Keratinocyte (primary cell): Measurements from ENCODE around the gene HDAC8.

Experiments
- EZH2 ChIP-seq: IDR thresholded peaks from one replicate; pipeline ENCODE4 v1.6.1; 2012; ENCODE audit warnings: inconsistent platforms, mild to moderate bottlenecking, low read length, moderate library complexity
- TF ChIP-seq, protein P1 (sequence below), 3 experiments: IDR thresholded peaks in 1 of 3; conservative IDR thresholded peaks in 1 of 3; optimal IDR thresholded peaks in 1 of 3; 2 replicates in 2 of 3; 3 replicates in 1 of 3; pipeline versions ENCODE3 to v1.5.1; 2011; ENCODE audit warnings: low read length in 3 of 3, mild to moderate bottlenecking in 3 of 3, moderate library complexity in 2 of 3, control low read depth in 1 of 3, inconsistent platforms in 1 of 3; ENCODE audit not compliant: insufficient read depth in 2 of 3; ENCODE audit errors: extremely low read depth in 1 of 3

GRCh38 chrX:72495046-72495445 is 77.6 kb downstream of the HDAC8 start:
- no peak for TF ChIP-seq EZH2
- TF ChIP-seq, protein P1, sequence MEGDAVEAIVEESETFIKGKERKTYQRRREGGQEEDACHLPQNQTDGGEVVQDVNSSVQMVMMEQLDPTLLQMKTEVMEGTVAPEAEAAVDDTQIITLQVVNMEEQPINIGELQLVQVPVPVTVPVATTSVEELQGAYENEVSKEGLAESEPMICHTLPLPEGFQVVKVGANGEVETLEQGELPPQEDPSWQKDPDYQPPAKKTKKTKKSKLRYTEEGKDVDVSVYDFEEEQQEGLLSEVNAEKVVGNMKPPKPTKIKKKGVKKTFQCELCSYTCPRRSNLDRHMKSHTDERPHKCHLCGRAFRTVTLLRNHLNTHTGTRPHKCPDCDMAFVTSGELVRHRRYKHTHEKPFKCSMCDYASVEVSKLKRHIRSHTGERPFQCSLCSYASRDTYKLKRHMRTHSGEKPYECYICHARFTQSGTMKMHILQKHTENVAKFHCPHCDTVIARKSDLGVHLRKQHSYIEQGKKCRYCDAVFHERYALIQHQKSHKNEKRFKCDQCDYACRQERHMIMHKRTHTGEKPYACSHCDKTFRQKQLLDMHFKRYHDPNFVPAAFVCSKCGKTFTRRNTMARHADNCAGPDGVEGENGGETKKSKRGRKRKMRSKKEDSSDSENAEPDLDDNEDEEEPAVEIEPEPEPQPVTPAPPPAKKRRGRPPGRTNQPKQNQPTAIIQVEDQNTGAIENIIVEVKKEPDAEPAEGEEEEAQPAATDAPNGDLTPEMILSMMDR (optimal IDR thresholded peaks at IDR 0.05 in 1 of 3, IDR thresholded peaks at IDR 0.05 in 1 of 3, conservative IDR thresholded peaks at IDR 0.05 in 1 of 3; ENCODE audit: extremely low read depth in 1 of 3, insufficient read depth in 2 of 3, low read length in 3 of 3) = no peak
